Vagina (tissue), 2 donors: ENCODE results near the gene C2orf81.

ENCODE experiments used
- CTCF ChIP-seq, 3 experiments: fragments of 450-650 bp in 2 of 3; fragments of 200-600 bp in 1 of 3; sonication (generic) in 1 of 3; IDR thresholded peaks; one replicate each; pipeline ENCODE4 v1.5.1; 2017 to 2019; ENCODE audit warnings: antibody characterized with exemption in 3 of 3, mild to moderate bottlenecking in 2 of 3, moderate library complexity in 2 of 3
- POLR2A ChIP-seq, 2 donors: fragments of 450-650 bp; IDR thresholded peaks; one replicate each; pipeline ENCODE4 v1.6.1; 2017; ENCODE audit warnings: antibody characterized with exemption in 2 of 2, mild to moderate bottlenecking in 2 of 2, moderate library complexity in 2 of 2
- POLR2AphosphoS5 ChIP-seq, 2 donors: sonication (generic); formaldehyde crosslinking; IDR thresholded peaks; one replicate each; pipeline ENCODE4 v1.9.0; 2017; ENCODE audit warnings: antibody characterized with exemption in 2 of 2, mild to moderate bottlenecking in 2 of 2, low read depth in 1 of 2; ENCODE audit not compliant: insufficient read depth in 1 of 2

GRCh38 chr2:74429487-74430451, 8.3 kb upstream of the C2orf81 start:
- TF ChIP-seq POLR2A (IDR thresholded peaks at IDR 0.05) = no peak
- no peak for TF ChIP-seq CTCF (IDR thresholded peaks at IDR 0.05)
- TF ChIP-seq POLR2AphosphoS5 (IDR thresholded peaks at IDR 0.05; ENCODE audit: insufficient read depth in 1 of 2, low read depth in 1 of 2) = no peak
